GM21825 (cell line): Measurements from ENCODE around the gene CLEC16A.

ENCODE experiments used
- ATAC-seq: cut with Tn5 transposase; IDR thresholded peaks from one replicate; pipeline ENCODE4 v1.9.1; 2021; ENCODE audit warnings: mild to moderate bottlenecking, moderate library complexity; ENCODE audit not compliant: unreplicated experiment

The CLEC16A gene

DNA sequence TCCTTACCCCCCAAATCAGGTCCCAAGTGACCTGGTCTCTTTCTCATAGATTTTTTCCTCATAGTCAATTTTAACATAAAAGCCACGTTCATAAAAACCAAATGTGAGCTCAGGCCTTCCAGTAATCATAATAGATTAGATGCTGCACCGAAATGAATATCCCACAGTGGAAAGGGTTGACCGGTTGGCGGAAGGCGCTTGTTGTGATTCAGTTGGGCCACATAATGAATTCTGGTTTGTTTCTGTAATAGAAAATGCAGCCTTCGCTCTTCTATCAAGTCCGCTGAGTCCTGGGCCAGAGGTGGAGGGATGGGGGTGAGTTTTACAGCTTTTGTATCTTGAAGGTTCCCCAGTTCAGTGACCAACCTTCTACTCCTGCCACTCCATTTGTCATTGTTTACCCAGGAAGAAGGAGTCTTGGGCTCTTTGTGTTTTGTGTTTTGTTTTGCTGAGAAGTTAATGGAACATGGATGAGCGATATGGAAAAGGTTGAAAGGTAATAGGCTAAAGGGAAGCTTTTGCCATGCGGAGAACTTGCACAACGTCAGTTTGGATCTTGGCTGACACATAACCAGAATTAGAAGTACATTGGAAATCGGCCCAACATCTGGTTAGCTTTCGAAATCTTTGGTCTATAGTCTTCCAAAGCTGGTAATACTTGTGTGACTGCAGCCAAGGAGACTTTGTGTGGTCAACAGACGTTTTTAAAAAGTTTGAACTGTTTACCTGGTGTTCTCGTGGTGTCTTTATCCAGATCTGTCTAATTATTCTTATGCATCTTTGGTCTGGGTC, 89.5 kb downstream of the CLEC16A start:
- ATAC-seq: no peak

- ATAC-seq: no peak
These were observed 90.1 kb downstream of the CLEC16A start for GRCh38 chr16:11034481-11034931.

DNA sequence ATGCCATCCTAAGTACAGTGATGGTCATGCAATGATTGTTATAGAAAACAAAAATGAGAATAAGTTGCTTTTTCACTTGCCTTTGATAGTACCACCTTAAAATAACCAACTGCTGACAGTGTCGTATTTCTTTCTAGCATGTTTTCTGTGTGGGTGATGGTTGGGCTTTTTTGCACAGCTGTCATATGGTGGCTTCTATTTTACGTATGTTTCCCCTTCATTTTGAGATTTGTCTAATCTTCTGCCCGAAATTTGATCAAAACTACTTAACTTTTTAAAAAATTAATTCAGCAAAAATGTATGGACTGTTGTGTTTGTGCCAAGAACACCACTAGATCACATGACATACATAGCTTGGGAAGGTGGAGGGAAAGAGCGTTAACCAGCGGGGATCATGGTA, 90.7 kb downstream of the CLEC16A start:
- no peak for ATAC-seq

- no peak for ATAC-seq
These were observed 91.7 kb downstream of the CLEC16A start for GRCh38 chr16:11036040-11036439.

DNA sequence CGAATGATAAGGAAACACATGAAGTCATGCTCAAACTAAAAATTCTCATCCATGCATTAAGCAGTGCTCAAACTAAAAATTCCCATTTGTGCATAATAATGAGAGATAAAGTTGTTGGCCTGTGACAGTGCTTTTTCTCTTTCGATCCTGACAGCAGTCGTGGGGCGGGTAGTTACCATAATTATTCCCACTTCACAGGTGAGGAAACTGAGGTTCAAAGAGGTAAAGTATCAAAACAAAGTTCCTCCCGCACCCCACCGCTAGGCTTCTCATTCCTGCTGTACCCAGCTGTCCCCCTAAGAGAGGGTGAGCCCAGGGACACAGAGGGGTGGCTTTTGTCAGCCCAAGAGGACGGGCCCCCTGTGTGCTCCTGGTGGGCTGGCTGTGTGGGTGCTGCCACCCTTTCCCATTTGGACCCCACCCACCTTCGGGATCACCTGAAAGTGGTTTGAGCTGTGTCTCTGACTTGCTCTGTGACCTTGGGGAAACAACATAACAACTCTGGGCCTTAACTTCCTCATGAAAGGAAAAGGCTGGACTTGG, 92.6 kb downstream of the CLEC16A start:
- no peak for ATAC-seq

DNA sequence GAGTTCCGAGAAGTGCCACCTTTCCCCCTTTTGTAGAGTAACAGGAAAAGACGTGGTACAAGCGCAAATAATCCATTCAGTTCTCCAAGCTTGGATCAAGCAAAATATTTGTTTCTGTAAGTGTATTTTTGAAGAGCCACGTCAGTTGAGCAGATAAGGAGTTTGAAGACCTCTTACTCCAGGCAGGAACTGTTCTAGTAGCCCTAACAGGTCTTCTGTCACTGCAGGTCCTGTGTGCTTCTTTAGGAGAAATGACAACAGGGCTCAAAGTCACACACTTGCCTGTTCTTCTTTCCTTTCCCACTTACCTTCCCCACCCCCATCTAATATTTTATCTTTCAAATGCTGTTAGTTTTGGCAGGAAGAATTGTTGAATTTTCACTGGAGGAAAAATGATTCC, 93.9 kb downstream of the CLEC16A start:
- ATAC-seq: no peak

DNA sequence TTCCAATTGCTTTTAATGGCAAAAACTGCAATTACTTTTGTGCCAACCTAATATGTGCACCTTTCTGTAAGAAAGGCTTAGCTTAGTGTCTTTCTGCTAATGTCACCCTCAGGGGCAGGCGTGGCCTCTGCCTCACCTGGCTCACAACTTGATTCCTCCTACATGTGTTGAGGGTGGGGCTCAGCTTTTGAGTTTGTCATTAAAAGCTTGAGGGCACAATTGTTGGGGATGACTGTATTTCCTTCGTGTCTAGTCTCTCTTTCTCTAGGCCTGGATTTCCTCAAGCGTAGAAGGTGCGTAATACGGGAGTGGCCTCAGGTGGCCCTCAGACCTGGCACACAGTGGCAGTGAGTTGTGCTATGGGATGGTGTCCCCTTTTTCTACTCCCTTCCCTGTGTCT, 94.4 kb downstream of the CLEC16A start:
- no peak for ATAC-seq

DNA sequence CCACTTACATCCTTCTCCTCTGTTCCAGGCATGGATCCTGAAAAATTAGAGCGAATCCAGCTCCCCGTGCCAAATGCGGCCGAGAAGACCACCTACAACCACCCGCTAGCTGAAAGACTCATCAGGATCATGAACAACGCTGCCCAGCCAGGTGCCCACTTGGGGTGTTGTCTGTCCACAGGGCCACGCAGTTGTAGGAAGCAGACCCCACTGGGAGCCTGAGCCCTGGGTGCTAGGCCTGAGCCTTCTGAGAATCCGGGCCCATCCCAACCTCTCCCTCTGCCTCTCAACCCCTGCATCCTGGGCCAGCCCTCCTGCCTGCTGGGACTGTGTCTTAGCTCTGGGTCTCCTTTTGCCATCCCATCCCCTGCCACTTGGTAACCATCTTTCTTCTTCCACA, 95.4 kb downstream of the CLEC16A start:
- ATAC-seq: no peak

DNA sequence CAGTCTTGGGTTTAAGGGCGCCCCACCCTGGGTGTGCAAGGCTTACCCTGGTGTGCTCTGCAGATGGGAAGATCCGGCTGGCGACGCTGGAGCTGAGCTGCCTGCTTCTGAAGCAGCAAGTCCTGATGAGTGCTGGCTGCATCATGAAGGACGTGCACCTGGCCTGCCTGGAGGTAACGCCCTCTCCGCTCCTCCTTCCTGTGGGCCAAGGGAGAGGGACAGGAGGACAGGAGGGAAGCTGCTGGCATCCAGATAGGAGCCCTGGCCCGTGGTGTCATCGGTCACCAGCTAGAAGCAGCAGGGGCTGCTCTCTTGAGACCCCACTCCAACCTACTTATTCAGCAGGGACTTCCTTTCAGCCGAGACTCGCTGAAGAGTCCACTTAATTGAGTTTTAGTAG, 97.8 kb downstream of the CLEC16A start:
- ATAC-seq: no peak

GRCh38 chr16:11045441-11045840, 101.1 kb downstream of the CLEC16A start:
- no peak for ATAC-seq

GRCh38 chr16:11045846-11046245, 101.5 kb downstream of the CLEC16A start:
- no peak for ATAC-seq

DNA sequence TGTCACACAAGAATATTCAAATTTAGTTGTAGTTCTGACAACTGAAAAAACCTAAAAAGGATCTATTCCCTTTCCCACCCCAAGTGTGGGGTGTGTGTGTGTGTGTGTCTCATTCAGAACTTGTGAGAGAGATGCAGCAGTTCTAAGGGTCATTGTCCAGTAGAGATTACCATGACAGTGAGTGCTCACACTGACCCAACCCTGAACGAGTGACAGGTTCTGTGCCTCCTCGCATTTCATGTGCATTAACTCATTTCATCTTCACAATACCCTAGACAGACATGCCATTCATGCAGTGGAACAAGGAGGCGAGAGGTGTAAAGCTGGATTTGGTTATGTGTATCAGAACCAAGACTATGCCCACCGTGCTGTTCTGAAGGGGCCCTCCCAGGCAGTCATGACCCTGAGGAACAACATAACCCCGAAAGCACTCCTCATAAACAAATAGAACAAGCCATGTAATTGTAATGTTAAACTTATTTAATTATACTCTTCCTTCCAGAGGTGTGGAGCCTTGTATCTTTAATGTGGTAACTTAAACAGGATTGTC, 102.1 kb downstream of the CLEC16A start:
- no peak for ATAC-seq

GRCh38 chr16:11047057-11047456, 102.7 kb downstream of the CLEC16A start:
- no peak for ATAC-seq

- ATAC-seq: no peak
These were observed 103.8 kb downstream of the CLEC16A start for GRCh38 chr16:11047939-11048800.

DNA sequence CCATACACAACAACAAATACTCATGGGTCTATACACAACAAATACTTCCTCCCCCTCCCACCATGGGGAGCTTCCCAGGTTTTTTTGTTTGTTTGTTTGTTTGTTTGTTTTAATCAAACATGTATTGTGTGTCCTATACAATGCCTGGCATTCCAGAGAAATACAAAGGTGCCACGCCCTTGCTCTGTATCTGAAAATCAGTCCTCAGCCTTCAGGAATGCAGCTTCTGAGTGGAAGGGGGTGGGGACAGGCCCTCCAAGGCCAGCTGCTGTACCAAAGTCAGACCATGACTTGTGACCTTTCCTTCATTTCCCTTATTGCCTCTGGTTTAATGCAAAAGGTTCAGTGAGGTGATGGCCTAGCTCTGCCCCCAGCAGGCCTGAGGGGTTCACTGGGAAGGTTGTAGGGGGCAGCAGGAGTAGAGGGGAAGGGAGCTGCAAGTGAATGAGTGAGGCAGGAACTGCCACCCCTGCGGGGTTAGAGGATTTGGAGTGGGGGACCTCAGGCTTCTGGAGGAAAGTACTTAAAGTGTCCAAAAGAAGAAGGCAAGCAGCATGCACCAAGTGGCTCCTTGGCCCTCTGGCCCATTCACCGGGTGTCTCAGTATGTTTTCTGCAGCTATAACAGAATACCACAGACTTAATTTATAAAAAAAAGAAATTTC, 105.2 kb downstream of the CLEC16A start:
- no peak for ATAC-seq

DNA sequence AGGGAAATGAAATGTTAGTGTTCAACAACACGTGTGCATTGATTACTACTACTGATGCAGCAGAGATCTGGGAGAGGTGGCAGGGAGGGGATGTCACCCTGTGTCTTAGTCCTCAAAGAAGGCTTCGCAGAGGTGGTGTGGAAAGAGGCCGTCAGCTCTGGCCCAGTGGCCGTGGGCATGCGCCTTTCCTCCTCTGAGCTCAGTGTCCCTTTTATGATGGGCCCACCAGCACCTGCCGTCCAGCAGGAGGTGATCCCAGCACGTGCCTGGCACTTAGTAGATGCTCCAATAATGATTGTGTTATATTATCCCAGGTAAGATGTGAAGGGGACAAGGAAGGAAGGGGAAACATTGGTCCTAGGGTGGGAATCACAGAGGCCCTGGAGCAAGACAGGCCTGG, 106.2 kb downstream of the CLEC16A start:
- ATAC-seq: no peak

- ATAC-seq: no peak
These were observed 106.6 kb downstream of the CLEC16A start for GRCh38 chr16:11050944-11051343.

GRCh38 chr16:11051430-11051829, 107.1 kb downstream of the CLEC16A start:
- no peak for ATAC-seq

- peak; percentile 76 for ATAC-seq
These were observed 107.8 kb downstream of the CLEC16A start for GRCh38 chr16:11051879-11052808.

DNA sequence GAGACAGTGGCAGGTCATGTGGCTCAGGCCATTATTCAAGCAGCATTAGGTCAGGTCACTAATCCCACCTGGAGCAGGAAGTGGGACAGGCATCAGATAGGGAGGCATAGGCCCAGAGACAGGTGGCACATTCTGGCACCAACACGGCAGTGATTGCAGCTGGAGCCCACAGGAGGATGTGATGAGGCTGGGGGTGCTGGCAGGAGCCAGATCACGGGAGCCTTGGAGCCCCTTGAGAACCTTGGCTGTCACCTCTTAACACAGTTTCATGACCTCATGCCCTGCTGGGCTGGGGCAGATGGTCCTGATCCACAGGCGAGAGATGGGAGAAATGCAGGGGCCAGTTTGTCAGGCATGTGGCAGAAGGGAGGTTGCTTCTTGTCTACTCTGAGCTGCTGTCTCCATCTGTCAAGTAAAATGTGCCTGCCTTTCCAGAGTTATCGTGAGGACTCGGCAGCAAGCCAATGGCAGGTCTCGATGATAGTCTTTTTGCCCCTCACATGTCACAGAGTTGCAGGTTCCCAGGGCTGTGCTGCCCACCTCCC, 109.6 kb downstream of the CLEC16A start:
- no peak for ATAC-seq
